Measurements from ENCODE around the gene CHST15.

GRCh38 chr10:124128811-124129145, 35.4 kb upstream of the CHST15 start:
- TF ChIP-seq CTCF (IDR thresholded peaks at IDR 0.05) (no peak), POLR2A (IDR thresholded peaks at IDR 0.05) (no peak)

Data from ovary (tissue), 3 donors.